CD4-positive, alpha-beta T cell (primary cell): ENCODE results near the gene PRTN3. TPM values are rescaled to one million over a fixed set of nuclear protein-coding genes. Genes with fewer than 3 reads are reported as not detected.
"Not testable (repeated sequence)": the region's sequence is repeated elsewhere in the genome, so short reads cannot be mapped to it uniquely, and the experiment has no call there.

ENCODE experiments used
- ATAC-seq: fragments of 200-7000 bp; cut with Tn5 transposase; one replicate; pipeline ENCODE4 v1.10.0; 2022; ENCODE audit warnings: mild to moderate bottlenecking; ENCODE audit not compliant: poor library complexity
- CTCF ChIA-PET: fragments of 350-600 bp; sonication (Branson Sonifier 250); formaldehyde crosslinking; loops from one replicate; lab custom pipeline; 2021; ENCODE audit warnings: antibody characterized with exemption, inconsistent platforms; lab: Charles Lee
- POLR2A ChIA-PET: fragments of 350-600 bp; sonication (Branson Sonifier 250); formaldehyde crosslinking; loops from one replicate; lab custom pipeline; 2021; ENCODE audit warnings: antibody characterized with exemption, inconsistent platforms; lab: Charles Lee
- DNase-seq, 14 experiments: peaks; one replicate each; pipeline ENCODE4 v3.0.0-alpha.2; 2013 to 2020; ENCODE audit warnings: mixed read lengths in 2 of 14
- H3K27ac ChIP-seq, 2 donors: one replicate each; pipeline versions ENCODE4 v1.5.1 to v1.7.0; 2013; ENCODE audit warnings: low read length in 2 of 2, low read depth in 1 of 2, mild to moderate bottlenecking in 1 of 2
- H3K27me3 ChIP-seq, 2 experiments: 1 replicate in 1 of 2; 2 replicates in 1 of 2; pipeline versions ENCODE4 v1.6.1 to v1.7.0; 2013; ENCODE audit warnings: low read length in 2 of 2, control low read depth in 1 of 2, mild to moderate bottlenecking in 1 of 2, moderate library complexity in 1 of 2; ENCODE audit not compliant: insufficient read depth in 2 of 2, control insufficient read depth in 1 of 2
- H3K36me3 ChIP-seq: one replicate; pipeline ENCODE4 v1.6.1; 2013; ENCODE audit warnings: low read length, control low read depth; ENCODE audit not compliant: insufficient read depth
- H3K4me1 ChIP-seq: one replicate; pipeline ENCODE4 v1.6.1; 2013; ENCODE audit warnings: low read length, control low read depth; ENCODE audit not compliant: insufficient read depth
- H3K4me3 ChIP-seq: one replicate; pipeline ENCODE4 v1.5.1; 2013; ENCODE audit warnings: mild to moderate bottlenecking, low read length, moderate library complexity
- H3K9me3 ChIP-seq, 2 experiments: 1 replicate in 1 of 2; 2 replicates in 1 of 2; pipeline versions ENCODE4 v1.6.1 to v1.7.0; 2013; ENCODE audit warnings: low read length in 2 of 2, mild to moderate bottlenecking in 2 of 2, control low read depth in 1 of 2, moderate library complexity in 1 of 2; ENCODE audit not compliant: control insufficient read depth in 1 of 2, insufficient read depth in 1 of 2
- H3K27ac Mint-ChIP-seq: one replicate; pipeline ENCODE4 v1.8.0; 2020; ENCODE audit warnings: mixed read lengths
- H3K27me3 Mint-ChIP-seq: one replicate; pipeline ENCODE4 v1.8.0; 2021; ENCODE audit warnings: mixed read lengths
- H3K36me3 Mint-ChIP-seq: one replicate; pipeline ENCODE4 v1.8.0; 2021; ENCODE audit warnings: low read depth, mixed read lengths
- H3K4me1 Mint-ChIP-seq: one replicate; pipeline ENCODE4 v1.8.0; 2021; ENCODE audit warnings: low read depth, mixed read lengths
- H3K4me3 Mint-ChIP-seq: one replicate; pipeline ENCODE4 v1.8.0; 2020; ENCODE audit warnings: mild to moderate bottlenecking, mixed read lengths
- H3K9me3 Mint-ChIP-seq: one replicate; pipeline ENCODE4 v1.8.0; 2020; ENCODE audit warnings: mixed read lengths
- CTCF ChIP-seq: fragments of 200-600 bp; IDR thresholded peaks from one replicate; pipeline ENCODE4 v1.8.0; 2022; ENCODE audit warnings: antibody characterized with exemption, mild to moderate bottlenecking
- intact Hi-C, 2 experiments: fragments of 100-400 bp; cut with DNase I in 1 of 2; cut with micrococcal nuclease in 1 of 2; formaldehyde crosslinking; loops; one replicate each; pipeline versions ENCODE4 v1.15.1 to v1.9.0; 2023 to 2025; cut with DNase I, micrococcal nuclease
- total RNA-seq, 174 experiments: library from RNA in 2 of 174; stranded (reverse) in 2 of 174; gene quantifications; one replicate each; pipeline ENCODE4 v1.2.3 and lab custom pipeline; 2021 to 2026

PRTN3 gene
- total RNA-seq, 2 experiments from 2014 or later = not detected

GRCh38 chr19:845707-846521 lies 5.1 kb downstream of the PRTN3 start:
- Mint-ChIP-seq H3K36me3 (no peaks in the 10 kb centered on the region), H3K27ac (no peak overlapping the region), H3K4me3 (no peak overlapping the region), H3K9me3 (no peaks in the 10 kb centered on the region), H3K27me3 (peaks cover 70% of the 10 kb centered on the region), H3K4me1 (no peaks in the 10 kb centered on the region)
- peaks cover 14% of the 10 kb centered on the region for H3K4me1 ChIP-seq
- POLR2A ChIA-PET = no interaction called here
- no peak for DNase-seq
- no peak overlapping the region for H3K27ac ChIP-seq
- H3K27me3 ChIP-seq = peaks cover 43 to 52% of the 10 kb centered on the region in 2 experiments
- ATAC-seq = no peak
- intact Hi-C loops = no loop called here
- H3K9me3 ChIP-seq = peaks cover 0 to 4% of the 10 kb centered on the region in 2 experiments
- CTCF ChIA-PET = no interaction called here
- TF ChIP-seq CTCF = no peak
- H3K4me3 ChIP-seq = no peak overlapping the region
- no peaks in the 10 kb centered on the region for H3K36me3 ChIP-seq

DNA sequence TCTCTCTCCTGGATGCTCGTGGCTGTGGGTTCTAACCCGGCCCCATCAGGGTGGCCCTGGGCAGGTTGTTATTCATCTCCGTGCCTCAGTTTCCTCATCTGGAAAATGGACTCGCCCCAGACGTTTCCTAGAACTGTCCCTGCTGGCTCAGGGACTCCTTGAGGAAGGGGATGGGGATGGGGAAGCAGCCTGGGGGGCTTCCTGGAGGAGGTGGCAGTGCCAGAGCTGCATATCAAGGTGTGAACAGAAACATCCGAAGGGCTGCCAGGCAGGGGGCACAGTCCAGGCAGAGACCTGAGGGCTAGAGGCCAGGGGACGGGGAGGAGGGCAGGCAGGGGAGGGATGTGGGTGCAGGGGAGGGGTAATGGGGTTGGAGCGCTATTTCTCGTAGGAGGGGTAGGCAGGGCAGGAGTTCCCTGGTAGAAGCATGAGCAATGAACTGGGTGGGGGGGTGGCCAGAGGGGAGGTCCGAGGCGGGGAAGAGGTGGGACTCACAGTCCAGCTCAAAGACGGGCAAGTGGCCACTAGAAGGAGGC lies 7.7 kb downstream of the PRTN3 start:
- Mint-ChIP-seq H3K9me3 (no peaks in the 10 kb centered on the region), H3K4me1 (no peaks in the 10 kb centered on the region), H3K27ac (no peak overlapping the region), H3K27me3 (peaks cover 58% of the 10 kb centered on the region), H3K4me3 (no peak overlapping the region), H3K36me3 (no peaks in the 10 kb centered on the region)
- no peak overlapping the region for H3K27ac ChIP-seq
- intact Hi-C loops = no loop called here
- DNase-seq (no peak), ATAC-seq (no peak)
- no peak for TF ChIP-seq CTCF
- POLR2A ChIA-PET = interaction anchor here (0.6 kb wide), 1 partner anchor 177 kb away, joined by 5 read pairs; no protein-coding TSS in a partner anchor
- H3K4me3 ChIP-seq = no peak overlapping the region
- H3K27me3 ChIP-seq = peaks cover 47 to 59% of the 10 kb centered on the region in 2 experiments
- H3K4me1 ChIP-seq = peaks cover 10% of the 10 kb centered on the region
- H3K36me3 ChIP-seq = no peaks in the 10 kb centered on the region
- CTCF ChIA-PET = no interaction called here
- H3K9me3 ChIP-seq = peaks cover 0 to under 1% of the 10 kb centered on the region in 2 experiments

DNA sequence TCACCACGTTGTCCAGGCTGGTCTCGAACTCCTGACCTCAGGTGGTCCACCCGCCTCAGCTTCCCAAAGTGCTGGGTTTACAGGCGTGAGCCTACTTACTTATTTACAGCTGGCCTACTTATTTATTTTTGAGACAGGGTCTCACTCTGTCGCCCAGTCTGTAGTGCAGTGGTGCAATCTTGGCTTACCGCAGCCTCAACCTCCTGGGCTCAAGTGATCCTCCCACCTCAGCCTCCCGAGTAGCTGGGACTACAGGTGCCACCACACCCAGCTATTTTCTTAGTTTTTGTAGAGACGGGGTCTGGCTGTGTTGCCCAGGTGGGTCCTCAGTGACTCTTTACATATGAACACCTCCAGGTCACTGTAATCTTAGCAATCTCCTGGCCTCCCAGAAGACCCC lies 8.4 kb downstream of the PRTN3 start:
- CTCF ChIA-PET, H3K4me1 Mint-ChIP-seq, H3K9me3 Mint-ChIP-seq, H3K27ac ChIP-seq, DNase-seq, H3K4me3 ChIP-seq, H3K4me3 Mint-ChIP-seq, ATAC-seq, H3K4me1 ChIP-seq, H3K9me3 ChIP-seq, H3K36me3 ChIP-seq, intact Hi-C loops, H3K36me3 Mint-ChIP-seq, H3K27ac Mint-ChIP-seq: not testable (repeated sequence)
- H3K27me3 Mint-ChIP-seq = peaks cover 61% of the 10 kb centered on the region
- POLR2A ChIA-PET = interaction anchor here (0.6 kb wide), 1 partner anchor 178 kb away, joined by 5 read pairs; no protein-coding TSS in a partner anchor
- peaks cover 45 to 54% of the 10 kb centered on the region in 2 experiments for H3K27me3 ChIP-seq
